ENCODE data around the gene RNASE11.
"Not testable (repeated sequence)": the region's sequence is repeated elsewhere in the genome, so short reads cannot be mapped to it uniquely, and the experiment has no call there.

Gene RNASE11

GRCh38 chr14:20578325-20578724 is 9.5 kb downstream of the RNASE11 start:
- DNase-seq = no peak

DNA sequence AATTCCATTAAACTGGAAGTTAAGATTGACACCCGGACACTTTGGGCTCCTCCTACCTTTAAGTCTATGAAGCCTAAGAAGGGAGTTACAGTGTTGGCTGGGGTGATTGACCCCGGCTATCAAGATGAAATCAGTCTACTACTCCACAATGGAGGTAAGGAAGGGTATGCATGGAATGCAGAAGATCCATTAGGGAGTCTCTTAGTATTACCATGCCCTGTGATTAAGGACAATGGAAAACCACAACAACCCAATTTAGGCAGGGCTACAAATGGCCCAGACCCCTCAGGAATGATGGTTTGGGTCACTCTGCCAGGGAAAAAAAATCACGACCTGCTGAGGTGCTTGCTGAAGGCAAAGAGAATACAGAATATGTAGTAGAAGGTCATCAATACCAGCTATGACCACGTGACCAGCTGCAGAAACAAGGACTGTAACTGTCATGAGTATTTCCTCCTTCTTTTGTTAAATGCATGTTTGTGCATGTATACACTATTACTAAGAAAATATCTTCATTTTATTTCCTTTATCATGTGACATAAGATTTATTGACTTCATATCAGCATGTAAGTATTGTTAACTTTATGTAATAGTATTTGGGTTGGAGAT is 15.3 kb downstream of the RNASE11 start:
- DNase-seq = not testable (repeated sequence)

- not testable (repeated sequence) for DNase-seq
Measured at GRCh38 chr14:20570720-20571119, 17.1 kb downstream of the RNASE11 start.

GRCh38 chr14:20569865-20570264 is 17.9 kb downstream of the RNASE11 start:
- not testable (repeated sequence) for DNase-seq

- DNase-seq = no peak
Measured at GRCh38 chr14:20569066-20569465, 18.7 kb downstream of the RNASE11 start.

DNA sequence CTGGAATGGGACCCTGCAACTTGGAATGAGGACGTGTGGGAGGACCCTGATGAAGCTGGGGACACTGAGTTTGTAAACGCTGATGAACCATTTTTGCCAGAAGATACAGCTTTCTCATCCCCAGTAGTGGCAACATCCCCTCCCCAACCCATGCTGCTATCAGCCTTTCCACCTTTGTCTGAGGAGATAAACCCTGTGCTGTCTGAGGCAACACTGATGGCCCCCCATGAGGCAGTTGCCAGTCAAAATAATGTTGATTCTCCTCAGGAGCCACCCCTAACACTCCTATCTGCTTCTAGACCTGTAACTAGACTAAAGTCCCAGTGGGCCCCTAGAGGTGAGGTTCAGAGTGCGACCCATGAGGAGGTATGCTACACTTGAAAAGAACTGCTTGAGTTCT is 19.4 kb downstream of the RNASE11 start:
- DNase-seq = no peak

- not testable (repeated sequence) for DNase-seq
Measured at GRCh38 chr14:20567199-20567598, 20.6 kb downstream of the RNASE11 start.

DNA sequence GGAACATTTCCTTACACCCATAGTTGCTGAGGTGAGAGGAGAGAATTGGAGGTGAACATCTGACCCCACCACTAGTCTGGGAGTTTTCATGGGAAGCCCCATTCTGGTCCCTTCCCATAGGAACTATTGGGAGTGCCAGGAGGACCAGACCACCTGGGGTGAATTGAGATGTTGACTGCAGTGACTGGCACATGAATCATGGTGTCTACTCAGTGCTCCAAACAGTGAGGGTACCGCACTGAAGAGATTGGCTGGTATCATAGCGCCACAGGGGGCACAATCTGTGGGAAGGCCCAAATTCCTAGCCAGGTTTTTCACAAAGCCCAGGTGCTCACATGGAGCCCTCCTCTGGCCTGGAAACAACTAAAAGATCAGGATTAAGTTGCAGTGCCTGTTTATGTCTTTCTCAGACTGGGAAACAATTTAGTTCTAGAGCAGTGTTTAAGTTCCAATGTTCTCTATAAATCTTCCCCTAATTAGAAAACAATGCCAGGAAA is 23.3 kb downstream of the RNASE11 start:
- no peak for DNase-seq

GRCh38 chr14:20563971-20564370 is 23.8 kb downstream of the RNASE11 start:
- DNase-seq = no peak

GRCh38 chr14:20560961-20561360 is 26.8 kb downstream of the RNASE11 start, which contains the start of gene RNASE9:
Gene RNASE9, minus strand, starts transcription at chr14:20561047.
- DNase-seq = no peak

- DNase-seq = no peak
Measured at GRCh38 chr14:20559461-20559904, 28.3 kb downstream of the RNASE11 start.

DNA sequence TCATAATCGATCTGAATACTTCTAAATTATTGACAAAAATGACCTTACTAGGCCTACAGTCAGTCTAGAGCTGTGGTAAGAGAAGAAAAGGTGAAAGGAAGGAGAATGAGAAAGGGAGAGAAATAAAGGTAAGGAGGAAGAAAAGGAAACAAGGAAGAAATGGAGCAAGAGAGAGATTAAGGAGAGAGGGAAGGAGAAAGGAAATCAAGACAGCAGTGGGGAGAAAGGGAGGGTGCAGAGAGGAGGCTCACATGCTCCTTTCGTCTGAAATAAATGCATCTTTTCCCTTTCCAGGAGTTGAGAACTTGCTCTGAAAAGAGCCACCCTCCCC is 30.6 kb downstream of the RNASE11 start:
- DNase-seq = no peak

DNA sequence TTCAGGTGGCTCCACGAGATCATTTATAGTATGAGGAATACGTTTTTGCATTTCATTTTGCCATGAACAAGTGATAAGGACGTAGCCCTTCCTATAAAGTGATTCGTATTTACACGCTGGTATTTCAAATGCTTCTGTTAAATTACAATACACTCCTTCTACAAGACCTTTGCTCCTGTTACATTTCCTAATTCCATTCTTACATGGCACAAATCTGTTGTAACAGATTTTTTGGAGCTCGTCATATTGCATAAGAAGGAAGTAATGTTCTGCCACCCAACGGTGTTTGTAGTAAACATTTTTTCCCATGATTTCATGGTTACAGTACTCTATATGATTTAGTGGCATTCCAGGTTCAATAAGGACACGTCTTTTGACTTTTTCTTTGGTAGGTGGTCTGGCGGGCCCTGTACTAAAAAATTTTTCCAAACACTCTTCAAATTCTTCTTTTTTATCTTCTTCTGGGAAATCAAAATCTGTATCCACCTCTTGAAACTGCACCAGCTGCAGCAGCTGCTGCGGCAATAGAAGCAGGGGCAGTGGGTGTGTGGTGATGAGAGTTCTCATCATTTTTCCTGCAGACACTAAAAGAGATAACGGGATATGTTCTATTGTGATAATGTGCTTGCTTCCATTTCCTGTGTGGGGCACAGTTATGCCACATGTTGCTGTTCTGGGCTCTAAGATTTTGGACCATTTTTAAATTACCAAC is 31.1 kb downstream of the RNASE11 start:
- no peak for DNase-seq

- no peak for DNase-seq
Measured at GRCh38 chr14:20555845-20556244, 32.0 kb downstream of the RNASE11 start.

- no peak for DNase-seq
Measured at GRCh38 chr14:20553024-20553423, 34.8 kb downstream of the RNASE11 start.

DNA sequence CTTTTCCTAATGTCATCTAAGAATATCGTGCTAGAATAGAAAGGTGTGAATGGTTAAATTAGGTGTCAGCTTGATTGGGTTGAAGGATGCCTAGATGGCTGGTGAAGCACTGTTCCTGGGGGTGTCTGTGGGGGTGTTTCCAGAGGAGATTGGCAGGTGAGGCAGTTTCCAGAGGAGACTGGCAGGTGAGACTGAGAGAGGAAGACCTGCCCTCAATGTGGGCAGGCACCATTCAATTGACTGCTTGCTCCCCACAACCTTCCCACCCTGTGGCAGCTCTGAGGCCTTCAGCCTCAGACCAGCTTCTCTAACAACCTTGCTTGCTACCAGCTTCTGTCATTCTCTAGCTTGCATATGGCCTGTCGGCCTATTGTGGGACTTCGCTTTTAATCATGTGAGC is 36.2 kb downstream of the RNASE11 start:
- no peak for DNase-seq

GRCh38 chr14:20550926-20551325 is 36.9 kb downstream of the RNASE11 start:
- no peak for DNase-seq

- DNase-seq = no peak
Measured at GRCh38 chr14:20548414-20549158, 39.2 kb downstream of the RNASE11 start.

- DNase-seq = no peak
Measured at GRCh38 chr14:20546877-20547276, 40.9 kb downstream of the RNASE11 start.

GRCh38 chr14:20539906-20540305 is 47.9 kb downstream of the RNASE11 start:
- peak; percentile 2 for DNase-seq

Data from midbrain (tissue), 1 donor.